ENCODE results near the gene FHOD3. TPM values are rescaled to one million over a fixed set of nuclear protein-coding genes. Genes with fewer than 3 reads are reported as not detected.

FHOD3 gene
- total and polyA plus RNA-seq, 2 of the 4 experiments (the other 2 are of a cell fraction) = 14.6 to 16.0 TPM

DNA sequence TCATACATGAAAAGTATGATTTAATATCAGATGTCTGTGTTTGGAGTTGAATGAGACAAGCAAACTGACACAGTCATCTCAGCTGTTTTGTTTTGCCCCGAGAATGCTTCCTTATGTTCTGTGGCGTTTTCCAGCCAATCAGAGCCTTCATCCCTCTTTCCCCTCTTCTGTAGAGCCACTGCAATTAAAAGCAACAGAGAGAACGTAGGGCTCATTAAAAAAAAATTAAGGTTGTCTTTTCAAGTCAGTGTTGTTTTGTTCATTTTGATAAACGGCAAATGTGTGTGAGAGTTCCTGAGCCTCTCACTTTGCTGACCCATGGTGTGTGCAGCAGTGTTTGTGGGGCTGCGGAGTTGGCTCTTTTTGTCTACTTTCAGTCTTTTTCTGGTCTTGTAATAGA lies 216.0 kb downstream of the FHOD3 start:
- no TSS peak for BruUV-seq (replicated peaks)
- POLR2A ChIA-PET (ENCODE audit: unreplicated experiment) = no interaction called here

More for the DNA sequence above, 216.0 kb downstream of the FHOD3 start:
- H2BK5ac ChIP-seq (ENCODE audit: low read depth, low read length, poor library complexity, severe bottlenecking) = no peak overlapping the region
- no peak overlapping the region for H2BK120ac ChIP-seq (ENCODE audit: low read depth, low read length)
- H3K4me3 ChIP-seq (ENCODE audit: insufficient read depth, low read depth, low read length) = no peak overlapping the region
- H3K23ac ChIP-seq (ENCODE audit: low read depth, low read length) = no peak overlapping the region
- no peak overlapping the region for H2BK20ac ChIP-seq (ENCODE audit: low read depth, low read length)
- ATAC-seq (ENCODE audit: low read depth) = no peak
- H3K9me1 ChIP-seq (ENCODE audit: insufficient read depth, low read length) = peaks cover 3% of the 10 kb centered on the region; the same call in 1 of the 2 replicates
- no peak overlapping the region for H3K56ac ChIP-seq (ENCODE audit: extremely low read depth, insufficient read depth, low read length)
- no peak overlapping the region for H3K14ac ChIP-seq (replicated peaks; ENCODE audit: low read depth, low read length)
- peak overlapping the region; percentile 54 for H2AFZ ChIP-seq (replicated peaks; ENCODE audit: low read length, poor library complexity)
- H3K79me1 ChIP-seq (ENCODE audit: low read depth in 1 of 2, low read length in 2 of 2) = peaks cover 0 to 7% of the 10 kb centered on the region in 2 experiments; a peak in 1 of 4 replicates
- DNase-seq = no peak
- peaks cover under 1% of the 10 kb centered on the region for H3K4me1 ChIP-seq (ENCODE audit: control insufficient read depth, insufficient read depth, low read length)
- no peaks in the 10 kb centered on the region for H3K36me3 ChIP-seq (ENCODE audit: control insufficient read depth, insufficient read depth, low read length)
- H4K20me1 ChIP-seq (ENCODE audit: insufficient read depth, low read length) = 0 out of 2 replicates have a peak, but pooled peaks cover 3% of the 10 kb centered on the region
- no peak overlapping the region for H3K9ac ChIP-seq (ENCODE audit: low read depth, low read length)
- no peak overlapping the region for H4K91ac ChIP-seq (ENCODE audit: insufficient read depth, low read depth, low read length)
- in situ Hi-C loops (cut with MboI; ENCODE audit: low sequenced_read_pairs) = no loop called here
- H3K18ac ChIP-seq (ENCODE audit: low read depth, low read length) = no peak overlapping the region
- TF ChIP-seq FOS (IDR thresholded peaks at IDR 0.05; ENCODE audit: low read depth, low read length) (no peak), MXI1 (IDR thresholded peaks at IDR 0.05; ENCODE audit: borderline replicate concordance, low read depth, low read length) (no peak), CTCF (conservative IDR thresholded peaks at IDR 0.05; ENCODE audit: low read depth, low read length) (no peak), POLR2A (IDR thresholded peaks at IDR 0.05; ENCODE audit: low read depth, low read length) (no peak), RFX5 (IDR thresholded peaks at IDR 0.05; ENCODE audit: low read depth, low read length) (no peak), CEBPB (IDR thresholded peaks at IDR 0.05; ENCODE audit: low read depth, low read length) (no peak), NFE2L2 (IDR thresholded peaks at IDR 0.05; ENCODE audit: low read depth, low read length) (no peak), RCOR1 (IDR thresholded peaks at IDR 0.05; ENCODE audit: insufficient replicate concordance, low read length) (no peak), CHD1 (IDR thresholded peaks at IDR 0.05; ENCODE audit: low read depth, low read length) (no peak), MAZ (IDR thresholded peaks at IDR 0.05; ENCODE audit: borderline replicate concordance, low read depth, low read length) (no peak), ELK1 (IDR thresholded peaks at IDR 0.05; ENCODE audit: borderline replicate concordance, low read depth, low read length) (no peak), USF2 (IDR thresholded peaks at IDR 0.05; ENCODE audit: low read depth, low read length) (no peak), MAFK (IDR thresholded peaks at IDR 0.05; ENCODE audit: low read depth, low read length) (no peak), RAD21 (IDR thresholded peaks at IDR 0.05; ENCODE audit: low read length) (no peak), SMC3 (IDR thresholded peaks at IDR 0.05; ENCODE audit: low read depth, low read length) (no peak), BHLHE40 (IDR thresholded peaks at IDR 0.05; ENCODE audit: low read depth, low read length) (no peak)
- no peak overlapping the region for H2AK5ac ChIP-seq (ENCODE audit: low read depth, low read length)
- CTCF ChIA-PET = no interaction called here
- H2AK9ac ChIP-seq (replicated peaks; ENCODE audit: low read depth, low read length, poor library complexity) = no peak overlapping the region
- no peak overlapping the region; a peak in 1 of 4 replicates for H4K8ac ChIP-seq (ENCODE audit: low read depth in 2 of 2, low read length in 2 of 2)
- 60% methylated on average over 1 of the region's 5 CpGs; no CpG with 5 or more reads in 1 of the 2 experiments for WGBS, 2 experiments (ENCODE audit: extremely low coverage in 2 of 2, insufficient read length in 1 of 2)
- no peak overlapping the region for H4K5ac ChIP-seq (ENCODE audit: low read depth, low read length)
- H3K27me3 ChIP-seq (ENCODE audit: control insufficient read depth, insufficient read depth, low read length) = no peaks in the 10 kb centered on the region
- no peaks in the 10 kb centered on the region for H3K9me3 ChIP-seq (ENCODE audit: control insufficient read depth, insufficient read depth, low read length)
- H2BK15ac ChIP-seq (ENCODE audit: low read depth, low read length) = no peak overlapping the region
- intact Hi-C loops (cut with micrococcal nuclease) = no loop called here
- peak overlapping the region; percentile 22; the same call in 1 of the 2 replicates for H3K4me2 ChIP-seq (ENCODE audit: low read depth, low read length)
- no peak overlapping the region for H3K27ac ChIP-seq (ENCODE audit: insufficient read depth, low read length)
- dilution Hi-C loops (cut with HindIII; ENCODE audit: low sequenced_read_pairs, unreplicated experiment) = no loop called here
- no peak overlapping the region for H3K4ac ChIP-seq (ENCODE audit: low read depth, low read length)

All from IMR-90 (cell line).